GM12878 (cell line): ENCODE measurements around the gene PIK3R2. TPM values are rescaled to one million over a fixed set of nuclear protein-coding genes. Genes with fewer than 3 reads are reported as not detected.

Experiments
- CHD2 ChIP-seq: IDR thresholded peaks from 2 replicates; pipeline ENCODE4 v1.6.1; 2011; ENCODE audit warnings: low read depth, low read length, improper control_type of control experiment, borderline replicate concordance
- CREM ChIP-seq: IDR thresholded peaks from 2 replicates; pipeline ENCODE4 v1.6.1; 2014; ENCODE audit warnings: antibody characterized with exemption, low read depth
- EGR1 ChIP-seq, 2 experiments: IDR thresholded peaks; 1 replicate in 1 of 2; 2 replicates in 1 of 2; pipeline ENCODE4 v1.6.1; 2011 to 2012; ENCODE audit warnings: low read depth in 2 of 2, low read length in 2 of 2, borderline replicate concordance in 1 of 2, mild to moderate bottlenecking in 1 of 2, moderate library complexity in 1 of 2
- HDAC6 ChIP-seq: fragments of 200-600 bp; sonication (generic); IDR thresholded peaks from one replicate; pipeline ENCODE4 v1.8.0; 2017; ENCODE audit warnings: antibody characterized with exemption; ENCODE audit not compliant: unreplicated experiment
- MLLT1 ChIP-seq: fragments of 450-650 bp; IDR thresholded peaks from 2 replicates; pipeline ENCODE4 v1.6.1; 2016; ENCODE audit warnings: mild to moderate bottlenecking
- MYB ChIP-seq: fragments of 150-350 bp; IDR thresholded peaks from 2 replicates; pipeline ENCODE4 v1.6.1; 2014; ENCODE audit warnings: mild to moderate bottlenecking, low read depth, low read length, borderline replicate concordance
- POLR2A ChIP-seq: IDR thresholded peaks from 2 replicates; pipeline ENCODE4 v1.6.1; 2011; ENCODE audit warnings: low read depth, mild to moderate bottlenecking, low read length
- POU2F2 ChIP-seq: IDR thresholded peaks from 3 replicates; pipeline ENCODE4 v1.6.1; 2011; ENCODE audit warnings: low read depth, mild to moderate bottlenecking, low read length, borderline replicate concordance
- RUNX3 ChIP-seq: IDR thresholded peaks from 2 replicates; pipeline ENCODE4 v1.6.1; 2012; ENCODE audit warnings: low read length, inconsistent platforms
- SIX5 ChIP-seq: IDR thresholded peaks from 2 replicates; pipeline ENCODE4 v1.6.1; 2011; ENCODE audit warnings: mild to moderate bottlenecking, low read depth, low read length, moderate library complexity; ENCODE audit not compliant: severe bottlenecking
- SUZ12 ChIP-seq: fragments of 200-600 bp; sonication (generic); IDR thresholded peaks from one replicate; pipeline ENCODE4 v1.6.1; 2018; ENCODE audit warnings: antibody characterized with exemption, mild to moderate bottlenecking; ENCODE audit not compliant: unreplicated experiment
- TAF1 ChIP-seq: IDR thresholded peaks from 2 replicates; pipeline ENCODE4 v1.6.1; 2011; ENCODE audit warnings: mild to moderate bottlenecking, low read depth, low read length, borderline replicate concordance
- TCF7 ChIP-seq: IDR thresholded peaks from 2 replicates; pipeline ENCODE4 v1.6.1; 2014; ENCODE audit warnings: antibody characterized with exemption, borderline replicate concordance
- YY1 ChIP-seq: IDR thresholded peaks from 2 replicates; pipeline ENCODE4 v1.6.1; 2011; ENCODE audit warnings: low read depth, mild to moderate bottlenecking, low read length
- ZNF24 ChIP-seq: fragments of 450-650 bp; IDR thresholded peaks from 2 replicates; pipeline ENCODE4 v1.6.1; 2017; ENCODE audit warnings: antibody characterized with exemption, mild to moderate bottlenecking
- ZNF274 ChIP-seq: IDR thresholded peaks from one replicate; pipeline ENCODE4 v1.8.0; 2011; ENCODE audit not compliant: insufficient read length, insufficient read depth
- ZNF622 ChIP-seq: fragments of 450-650 bp; IDR thresholded peaks from 2 replicates; pipeline ENCODE4 v1.6.1; 2017; ENCODE audit warnings: mild to moderate bottlenecking, inconsistent platforms
- polyA plus RNA-seq, 11 experiments: library from polyadenylated mRNA; depleted of rRNA in 4 of 11; unstranded in 6 of 11; stranded (reverse) in 5 of 11; fragments of >200 nt; fragmentation: Nextera tagmentation in 4 of 11; fragmentation: Illumina TruSeq in 1 of 11; extraction: Ambion mirVana in 4 of 11; extraction: Trizol in 1 of 11; gene quantifications; 1 replicate in 1 of 11; 2 replicates in 10 of 11; pipeline versions ENCODE4 v1.2.1 to v1.2.3, GENCODE V29; 2011 to 2016; ENCODE audit warnings: inconsistent platforms in 2 of 11, missing spikeins in 2 of 11, low read depth in 1 of 11
- total RNA-seq, 4 experiments: library from RNA; depleted of rRNA in 3 of 4; stranded (reverse); fragments of >200 nt in 3 of 4; fragmentation: Illumina TruSeq in 1 of 4; extraction: Trizol in 1 of 4; gene quantifications; 2 replicates each; pipeline versions ENCODE4 v1.2.1 to v1.2.3, GENCODE V29; 2013 to 2021
- TF ChIP-seq, protein P1 (sequence below): IDR thresholded peaks from 2 replicates; pipeline ENCODE4 v1.6.1; 2012; ENCODE audit warnings: mild to moderate bottlenecking, low read depth, low read length
- TF ChIP-seq, protein P2 (sequence below), 3 experiments: IDR thresholded peaks in 2 of 3; conservative IDR thresholded peaks in 1 of 3; 2 replicates each; pipeline ENCODE4 v1.5.1; 2011; ENCODE audit warnings: low read depth in 3 of 3, low read length in 3 of 3, mild to moderate bottlenecking in 3 of 3, control low read depth in 2 of 3, moderate library complexity in 2 of 3, inconsistent platforms in 1 of 3, mixed read lengths in 1 of 3; ENCODE audit not compliant: control insufficient read depth in 2 of 3, insufficient read depth in 1 of 3; ENCODE audit errors: extremely low read depth in 1 of 3
- TF ChIP-seq, protein P3 (sequence below): fragments of 450-650 bp; IDR thresholded peaks from 2 replicates; pipeline ENCODE4 v1.6.1; 2016; ENCODE audit warnings: mild to moderate bottlenecking, moderate library complexity, borderline replicate concordance

Gene PIK3R2
- total and polyA plus RNA-seq, 10 of the 15 experiments (the other 5 are each of a cell fraction or from before 2014, with no cell fraction given), result 0.26 to 22.6 (median 2.5) TPM

DNA sequence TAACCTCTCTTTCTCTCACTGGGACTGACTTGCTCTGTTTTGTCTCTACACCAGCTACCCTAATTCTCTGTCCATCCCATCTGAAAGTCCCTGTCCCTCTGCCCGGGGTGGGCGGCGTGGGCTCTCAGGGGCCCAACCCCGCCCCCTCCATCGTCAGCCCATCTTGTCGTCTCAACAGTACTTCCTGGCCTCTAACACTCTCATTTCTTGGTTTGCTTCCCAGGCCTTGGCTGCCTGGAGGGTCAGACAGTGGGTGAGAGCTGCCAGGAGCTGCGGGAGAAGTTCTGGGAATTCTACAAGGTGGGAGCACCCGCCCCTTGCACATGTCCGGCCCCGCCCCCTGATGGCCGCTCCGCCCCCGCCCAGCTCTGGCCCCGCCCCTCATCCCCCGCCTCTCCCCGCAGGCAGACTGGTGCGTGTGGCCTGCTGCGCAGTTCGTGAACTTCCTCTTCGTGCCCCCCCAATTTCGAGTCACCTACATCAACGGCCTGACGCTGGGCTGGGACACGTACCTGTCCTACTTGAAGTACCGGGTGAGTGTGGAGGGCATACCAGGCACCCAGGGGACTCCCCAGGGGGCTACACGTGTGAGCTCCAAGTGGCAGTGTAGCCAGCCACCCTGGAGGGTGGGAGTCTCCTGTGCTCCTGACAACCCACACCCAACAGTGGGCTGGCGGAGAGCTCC, 41.7 kb downstream of the PIK3R2 start (continued):
- TF ChIP-seq, protein P1, sequence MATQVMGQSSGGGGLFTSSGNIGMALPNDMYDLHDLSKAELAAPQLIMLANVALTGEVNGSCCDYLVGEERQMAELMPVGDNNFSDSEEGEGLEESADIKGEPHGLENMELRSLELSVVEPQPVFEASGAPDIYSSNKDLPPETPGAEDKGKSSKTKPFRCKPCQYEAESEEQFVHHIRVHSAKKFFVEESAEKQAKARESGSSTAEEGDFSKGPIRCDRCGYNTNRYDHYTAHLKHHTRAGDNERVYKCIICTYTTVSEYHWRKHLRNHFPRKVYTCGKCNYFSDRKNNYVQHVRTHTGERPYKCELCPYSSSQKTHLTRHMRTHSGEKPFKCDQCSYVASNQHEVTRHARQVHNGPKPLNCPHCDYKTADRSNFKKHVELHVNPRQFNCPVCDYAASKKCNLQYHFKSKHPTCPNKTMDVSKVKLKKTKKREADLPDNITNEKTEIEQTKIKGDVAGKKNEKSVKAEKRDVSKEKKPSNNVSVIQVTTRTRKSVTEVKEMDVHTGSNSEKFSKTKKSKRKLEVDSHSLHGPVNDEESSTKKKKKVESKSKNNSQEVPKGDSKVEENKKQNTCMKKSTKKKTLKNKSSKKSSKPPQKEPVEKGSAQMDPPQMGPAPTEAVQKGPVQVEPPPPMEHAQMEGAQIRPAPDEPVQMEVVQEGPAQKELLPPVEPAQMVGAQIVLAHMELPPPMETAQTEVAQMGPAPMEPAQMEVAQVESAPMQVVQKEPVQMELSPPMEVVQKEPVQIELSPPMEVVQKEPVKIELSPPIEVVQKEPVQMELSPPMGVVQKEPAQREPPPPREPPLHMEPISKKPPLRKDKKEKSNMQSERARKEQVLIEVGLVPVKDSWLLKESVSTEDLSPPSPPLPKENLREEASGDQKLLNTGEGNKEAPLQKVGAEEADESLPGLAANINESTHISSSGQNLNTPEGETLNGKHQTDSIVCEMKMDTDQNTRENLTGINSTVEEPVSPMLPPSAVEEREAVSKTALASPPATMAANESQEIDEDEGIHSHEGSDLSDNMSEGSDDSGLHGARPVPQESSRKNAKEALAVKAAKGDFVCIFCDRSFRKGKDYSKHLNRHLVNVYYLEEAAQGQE, result no peak
- no peak for TF ChIP-seq CHD2
- peak; percentile 41; the same call in 1 of the 2 replicates for TF ChIP-seq POLR2A
- 0 out of 2 replicates have a peak, but pooled peaks have one; percentile 31 for TF ChIP-seq YY1
- no peak for TF ChIP-seq MLLT1
- no peak for TF ChIP-seq MYB
- no peak for TF ChIP-seq SUZ12
- no peak for TF ChIP-seq ZNF24
- TF ChIP-seq, protein P2, sequence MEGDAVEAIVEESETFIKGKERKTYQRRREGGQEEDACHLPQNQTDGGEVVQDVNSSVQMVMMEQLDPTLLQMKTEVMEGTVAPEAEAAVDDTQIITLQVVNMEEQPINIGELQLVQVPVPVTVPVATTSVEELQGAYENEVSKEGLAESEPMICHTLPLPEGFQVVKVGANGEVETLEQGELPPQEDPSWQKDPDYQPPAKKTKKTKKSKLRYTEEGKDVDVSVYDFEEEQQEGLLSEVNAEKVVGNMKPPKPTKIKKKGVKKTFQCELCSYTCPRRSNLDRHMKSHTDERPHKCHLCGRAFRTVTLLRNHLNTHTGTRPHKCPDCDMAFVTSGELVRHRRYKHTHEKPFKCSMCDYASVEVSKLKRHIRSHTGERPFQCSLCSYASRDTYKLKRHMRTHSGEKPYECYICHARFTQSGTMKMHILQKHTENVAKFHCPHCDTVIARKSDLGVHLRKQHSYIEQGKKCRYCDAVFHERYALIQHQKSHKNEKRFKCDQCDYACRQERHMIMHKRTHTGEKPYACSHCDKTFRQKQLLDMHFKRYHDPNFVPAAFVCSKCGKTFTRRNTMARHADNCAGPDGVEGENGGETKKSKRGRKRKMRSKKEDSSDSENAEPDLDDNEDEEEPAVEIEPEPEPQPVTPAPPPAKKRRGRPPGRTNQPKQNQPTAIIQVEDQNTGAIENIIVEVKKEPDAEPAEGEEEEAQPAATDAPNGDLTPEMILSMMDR (IDR thresholded peaks at IDR 0.05 in 2 of 3, conservative IDR thresholded peaks at IDR 0.05 in 1 of 3; ENCODE audit: control insufficient read depth in 2 of 3, extremely low read depth in 1 of 3, insufficient read depth in 1 of 3, low read depth in 3 of 3, low read length in 3 of 3), result no peak
- TF ChIP-seq RUNX3, result no peak
- TF ChIP-seq SIX5, result no peak
- TF ChIP-seq CREM, result no peak
- TF ChIP-seq, protein P3, sequence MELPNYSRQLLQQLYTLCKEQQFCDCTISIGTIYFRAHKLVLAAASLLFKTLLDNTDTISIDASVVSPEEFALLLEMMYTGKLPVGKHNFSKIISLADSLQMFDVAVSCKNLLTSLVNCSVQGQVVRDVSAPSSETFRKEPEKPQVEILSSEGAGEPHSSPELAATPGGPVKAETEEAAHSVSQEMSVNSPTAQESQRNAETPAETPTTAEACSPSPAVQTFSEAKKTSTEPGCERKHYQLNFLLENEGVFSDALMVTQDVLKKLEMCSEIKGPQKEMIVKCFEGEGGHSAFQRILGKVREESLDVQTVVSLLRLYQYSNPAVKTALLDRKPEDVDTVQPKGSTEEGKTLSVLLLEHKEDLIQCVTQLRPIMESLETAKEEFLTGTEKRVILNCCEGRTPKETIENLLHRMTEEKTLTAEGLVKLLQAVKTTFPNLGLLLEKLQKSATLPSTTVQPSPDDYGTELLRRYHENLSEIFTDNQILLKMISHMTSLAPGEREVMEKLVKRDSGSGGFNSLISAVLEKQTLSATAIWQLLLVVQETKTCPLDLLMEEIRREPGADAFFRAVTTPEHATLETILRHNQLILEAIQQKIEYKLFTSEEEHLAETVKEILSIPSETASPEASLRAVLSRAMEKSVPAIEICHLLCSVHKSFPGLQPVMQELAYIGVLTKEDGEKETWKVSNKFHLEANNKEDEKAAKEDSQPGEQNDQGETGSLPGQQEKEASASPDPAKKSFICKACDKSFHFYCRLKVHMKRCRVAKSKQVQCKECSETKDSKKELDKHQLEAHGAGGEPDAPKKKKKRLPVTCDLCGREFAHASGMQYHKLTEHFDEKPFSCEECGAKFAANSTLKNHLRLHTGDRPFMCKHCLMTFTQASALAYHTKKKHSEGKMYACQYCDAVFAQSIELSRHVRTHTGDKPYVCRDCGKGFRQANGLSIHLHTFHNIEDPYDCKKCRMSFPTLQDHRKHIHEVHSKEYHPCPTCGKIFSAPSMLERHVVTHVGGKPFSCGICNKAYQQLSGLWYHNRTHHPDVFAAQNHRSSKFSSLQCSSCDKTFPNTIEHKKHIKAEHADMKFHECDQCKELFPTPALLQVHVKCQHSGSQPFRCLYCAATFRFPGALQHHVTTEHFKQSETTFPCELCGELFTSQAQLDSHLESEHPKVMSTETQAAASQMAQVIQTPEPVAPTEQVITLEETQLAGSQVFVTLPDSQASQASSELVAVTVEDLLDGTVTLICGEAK, result no peak
- no peak for TF ChIP-seq ZNF622
- no peak for TF ChIP-seq TCF7
- TF ChIP-seq TAF1, result no peak
- TF ChIP-seq POU2F2, result no peak
- no peak for TF ChIP-seq ZNF274
- peak in 1 of 2 experiments; percentile 26; a peak in 1 of 3 replicates for TF ChIP-seq EGR1 (IDR thresholded peaks at IDR 0.05; ENCODE audit: borderline replicate concordance in 1 of 2, low read depth in 2 of 2, low read length in 2 of 2)
- TF ChIP-seq HDAC6, result no peak
- TF ChIP-seq, all 136 proteins: peak for 4
